Measurements from ENCODE around the gene ZNF483.
A peak's percentile ranks its signal among the peaks of the same experiment; 100 is the strongest.
"Not testable (repeated sequence)": the region's sequence is repeated elsewhere in the genome, so short reads cannot be mapped to it uniquely, and the experiment has no call there.

ZNF483 gene

GRCh38 chr9:111548623-111549022 is 23.6 kb downstream of the ZNF483 start:
- no peak for DNase-seq

GRCh38 chr9:111555425-111555824 is 30.4 kb downstream of the ZNF483 start:
- DNase-seq, result not testable (repeated sequence)

GRCh38 chr9:111559000-111559610 is 34.1 kb downstream of the ZNF483 start:
- DNase-seq, result peak; percentile 64

GRCh38 chr9:111561165-111561719 is 36.3 kb downstream of the ZNF483 start:
- DNase-seq, result no peak

- DNase-seq, result no peak
Measured at GRCh38 chr9:111566234-111566633, 41.3 kb downstream of the ZNF483 start.

GRCh38 chr9:111568127-111568526 is 43.1 kb downstream of the ZNF483 start:
- not testable (repeated sequence) for DNase-seq

- DNase-seq, result peak; percentile 59
Measured at GRCh38 chr9:111572950-111573604, 48.1 kb downstream of the ZNF483 start.

GRCh38 chr9:111582888-111583287 is 57.9 kb downstream of the ZNF483 start:
- peak; percentile 74 for DNase-seq

GRCh38 chr9:111586378-111586777 is 61.4 kb downstream of the ZNF483 start:
- DNase-seq, result no peak

- DNase-seq, result no peak
Measured at GRCh38 chr9:111588846-111589245, 63.9 kb downstream of the ZNF483 start.

- DNase-seq, result peak; percentile 39
Measured at GRCh38 chr9:111597852-111598732, 73.1 kb downstream of the ZNF483 start.

- DNase-seq, result peak; percentile 51
Measured at GRCh38 chr9:111598733-111599091, 73.7 kb downstream of the ZNF483 start.

- DNase-seq, result peak; percentile 88
Measured at GRCh38 chr9:111599092-111599954, 74.3 kb downstream of the ZNF483 start, which contains the start of gene PTGR1. TSS of gene PTGR1 (minus strand) at chr9:111599647. CDS start at chr9:111597422, 2,225 bp downstream.

GRCh38 chr9:111599955-111600343 is 75.0 kb downstream of the ZNF483 start:
- no peak for DNase-seq

- DNase-seq, result peak; percentile 61
Measured at GRCh38 chr9:111601237-111602018, 76.4 kb downstream of the ZNF483 start.

- DNase-seq, result no peak
Measured at GRCh38 chr9:111603041-111603440, 78.1 kb downstream of the ZNF483 start.

GRCh38 chr9:111604054-111604615 is 79.2 kb downstream of the ZNF483 start:
- DNase-seq, result no peak

- no peak for DNase-seq
Measured at GRCh38 chr9:111605041-111605559, 80.1 kb downstream of the ZNF483 start.

GRCh38 chr9:111610149-111610548 is 85.2 kb downstream of the ZNF483 start:
- no peak for DNase-seq

- no peak for DNase-seq
Measured at GRCh38 chr9:111610845-111611244, 85.9 kb downstream of the ZNF483 start.
